HG03097 (cell line): ENCODE data around the gene RGS17.
"Not testable (repeated sequence)": the region's sequence is repeated elsewhere in the genome, so short reads cannot be mapped to it uniquely, and the experiment has no call there.

ENCODE experiments used
- ATAC-seq: cut with Tn5 transposase; IDR thresholded peaks from one replicate; pipeline ENCODE4 v1.9.1; 2021; ENCODE audit not compliant: unreplicated experiment, low FRiP score

The RGS17 gene

GRCh38 chr6:153131037-153131981 is at the start of gene RGS17:
RGS17 (minus strand) TSS chr6:153131282; CDS start chr6:153044018, 87,264 bp downstream.
- ATAC-seq, result peak; percentile 48

GRCh38 chr6:153172815-153173214 is 41.7 kb upstream of the RGS17 start:
- no peak for ATAC-seq

- no peak for ATAC-seq
Measured at GRCh38 chr6:153170511-153170910, 39.4 kb upstream of the RGS17 start.

GRCh38 chr6:153167907-153168306 is 36.8 kb upstream of the RGS17 start:
- ATAC-seq, result no peak

- no peak for ATAC-seq
Measured at GRCh38 chr6:153167061-153167891, 36.2 kb upstream of the RGS17 start.

GRCh38 chr6:153162646-153163045 is 31.6 kb upstream of the RGS17 start:
- ATAC-seq, result no peak

GRCh38 chr6:153162172-153162571 is 31.1 kb upstream of the RGS17 start:
- no peak for ATAC-seq

- ATAC-seq, result no peak
Measured at GRCh38 chr6:153160221-153160620, 29.1 kb upstream of the RGS17 start.

- ATAC-seq, result no peak
Measured at GRCh38 chr6:153150752-153151440, 19.8 kb upstream of the RGS17 start.

GRCh38 chr6:153150371-153150751 is 19.3 kb upstream of the RGS17 start:
- no peak for ATAC-seq

GRCh38 chr6:153149891-153150290 is 18.8 kb upstream of the RGS17 start:
- no peak for ATAC-seq

GRCh38 chr6:153146413-153146812 is 15.3 kb upstream of the RGS17 start:
- no peak for ATAC-seq

GRCh38 chr6:153145591-153145990 is 14.5 kb upstream of the RGS17 start:
- ATAC-seq, result no peak

GRCh38 chr6:153143200-153143599 is 12.1 kb upstream of the RGS17 start:
- no peak for ATAC-seq

GRCh38 chr6:153140299-153140698 is 9.2 kb upstream of the RGS17 start:
- no peak for ATAC-seq

GRCh38 chr6:153138930-153139329 is 7.8 kb upstream of the RGS17 start:
- no peak for ATAC-seq

- ATAC-seq, result no peak
Measured at GRCh38 chr6:153135681-153136080, 4.6 kb upstream of the RGS17 start.

GRCh38 chr6:153133667-153134066 is 2.6 kb upstream of the RGS17 start:
- ATAC-seq, result not testable (repeated sequence)

- ATAC-seq, result no peak
Measured at GRCh38 chr6:153130515-153131036, 506 bp downstream of the RGS17 start.

GRCh38 chr6:153129873-153130514 is 1.1 kb downstream of the RGS17 start:
- ATAC-seq, result no peak
